Thyroid gland (tissue), 4 donors: Measurements from ENCODE around the gene TAS1R2. TPM values are rescaled to one million over a fixed set of nuclear protein-coding genes. Genes with fewer than 3 reads are reported as not detected.

Experiments used
- DNase-seq, 2 donors: peaks; one replicate each; pipeline ENCODE4 v3.0.0-alpha.2; 2019
- H3K27ac ChIP-seq, 3 donors: fragments of 200-600 bp; sonication (generic); 1 replicate in 2 of 3; 2 replicates in 1 of 3; pipeline ENCODE4 v1.5.1; 2016 to 2019; ENCODE audit warnings: mild to moderate bottlenecking in 1 of 3, moderate library complexity in 1 of 3
- H3K27me3 ChIP-seq: fragments of 200-600 bp; sonication (generic); one replicate; pipeline ENCODE4 v1.5.1; 2019
- H3K36me3 ChIP-seq, 2 donors: fragments of 200-600 bp; sonication (generic); one replicate each; pipeline ENCODE4 v1.5.1; 2016 to 2019
- H3K4me1 ChIP-seq, 2 donors: fragments of 200-600 bp; sonication (generic); one replicate each; pipeline ENCODE4 v1.5.1; 2017 to 2019
- H3K4me3 ChIP-seq, 3 donors: fragments of 200-600 bp; sonication (generic); replicated peaks in 1 of 3; 1 replicate in 2 of 3; 2 replicates in 1 of 3; pipeline ENCODE4 v1.5.1; 2016; ENCODE audit warnings: mild to moderate bottlenecking in 1 of 3
- H3K9me3 ChIP-seq: fragments of 200-600 bp; sonication (generic); one replicate; pipeline ENCODE4 v1.5.1; 2017
- CTCF ChIP-seq, 6 experiments: fragments of 200-600 bp in 3 of 6; fragments of 450-650 bp in 3 of 6; sonication (generic) in 3 of 6; IDR thresholded peaks; one replicate each; pipeline ENCODE4 v1.5.1; 2016 to 2019; ENCODE audit warnings: antibody characterized with exemption in 6 of 6, mild to moderate bottlenecking in 2 of 6, inconsistent platforms in 1 of 6, moderate library complexity in 1 of 6
- POLR2A ChIP-seq, 2 donors: fragments of 450-650 bp; IDR thresholded peaks; one replicate each; pipeline ENCODE4 v1.6.1; 2017; ENCODE audit warnings: antibody characterized with exemption in 2 of 2, mild to moderate bottlenecking in 2 of 2, moderate library complexity in 1 of 2
- WGBS, 2 donors: methylation state at CpG; one replicate each; pipeline ENCODE4 v1.1.5; 2017; 5-methylcytosine and 5-hydroxymethylcytosine counted together
- intact Hi-C: fragments of 100-400 bp; cut with DNase I; formaldehyde crosslinking; loops from one replicate; pipeline ENCODE4 v1.15.1; 2023
- total RNA-seq, 4 donors: library from RNA; depleted of rRNA; stranded (reverse); fragments of >200 nt; gene quantifications; one replicate each; pipeline ENCODE4 v1.2.3, GENCODE V29; 2016

Gene TAS1R2
- not detected for total RNA-seq

- intact Hi-C loops: no loop called here
- TF ChIP-seq CTCF (IDR thresholded peaks at IDR 0.05): no peak
- no peak for TF ChIP-seq POLR2A (IDR thresholded peaks at IDR 0.05)
- no peak within 1 kb of the TSS for H3K4me3 ChIP-seq
- WGBS, 2 donors: 60 to 67% methylated on average over 4 of the region's 4 CpGs
- DNase-seq: no peak
- no peaks in the 10 kb centered on the region for H3K27me3 ChIP-seq
- H3K27ac ChIP-seq: no peak within 1 kb of the TSS
- H3K4me1 ChIP-seq: no peaks in the 10 kb centered on the region
- H3K36me3 ChIP-seq: no peaks in the 10 kb centered on the region
- H3K9me3 ChIP-seq: no peaks in the 10 kb centered on the region
These were observed at the start of gene TAS1R2 for GRCh38 chr1:18859560-18859959. TSS of gene TAS1R2 (minus strand) at chr1:18859660. CDS start at chr1:18859660, 0 bp downstream.

GRCh38 chr1:18907917-18908845 lies 48.7 kb upstream of the TAS1R2 start:
- intact Hi-C loops: loop anchor here (5.0 kb wide), 1 partner anchor 189 kb away; no protein-coding TSS in a partner anchor
- Histone ChIP-seq H3K4me1 (peaks cover 5 to 24% of the 10 kb centered on the region in 2 donors), H3K27me3 (no peaks in the 10 kb centered on the region), H3K9me3 (no peaks in the 10 kb centered on the region), H3K36me3 (peaks cover 23 to 24% of the 10 kb centered on the region in 2 donors), H3K27ac (peak overlapping the region in 2 of 3 donors; percentile 52 to 64), H3K4me3 (no peak overlapping the region)
- DNase-seq: no peak
- TF ChIP-seq POLR2A (IDR thresholded peaks at IDR 0.05) (no peak), CTCF (IDR thresholded peaks at IDR 0.05) (no peak)
- WGBS, 2 donors: 74 to 75% methylated on average over 19 to 22 of the region's 22 CpGs

GRCh38 chr1:18907021-18907916 lies 47.8 kb upstream of the TAS1R2 start:
- H3K4me3 ChIP-seq: no peak overlapping the region
- H3K4me1 ChIP-seq: peaks cover 4 to 19% of the 10 kb centered on the region in 2 donors
- H3K9me3 ChIP-seq: no peaks in the 10 kb centered on the region
- no peaks in the 10 kb centered on the region for H3K27me3 ChIP-seq
- TF ChIP-seq POLR2A (IDR thresholded peaks at IDR 0.05) (no peak), CTCF (IDR thresholded peaks at IDR 0.05) (peak; percentile 75 to 88 (median 81))
- peaks cover 23 to 24% of the 10 kb centered on the region in 2 donors for H3K36me3 ChIP-seq
- H3K27ac ChIP-seq: peak overlapping the region in 2 of 3 donors; percentile 52 to 64
- DNase-seq: peak; percentile 41 to 48
- intact Hi-C loops: loop anchor here (5.0 kb wide), 1 partner anchor 190 kb away; no protein-coding TSS in a partner anchor
- WGBS, 2 donors: 63 to 65% methylated on average over 16 of the region's 16 CpGs

GRCh38 chr1:18903291-18903756 lies 43.9 kb upstream of the TAS1R2 start:
- 35 to 44% methylated on average over 8 of the region's 8 CpGs for WGBS, 2 donors
- intact Hi-C loops: no loop called here

More at GRCh38 chr1:18903291-18903756, 43.9 kb upstream of the TAS1R2 start:
- Histone ChIP-seq H3K27ac (peak overlapping the region; percentile 22 to 95 (median 85)), H3K36me3 (peaks cover 5 to 6% of the 10 kb centered on the region in 2 donors), H3K4me1 (peaks cover 9 to 19% of the 10 kb centered on the region in 2 donors), H3K4me3 (peak overlapping the region in 1 of 3 donors; percentile 68), H3K9me3 (no peaks in the 10 kb centered on the region), H3K27me3 (no peaks in the 10 kb centered on the region)
- TF ChIP-seq POLR2A (IDR thresholded peaks at IDR 0.05) (no peak), CTCF (IDR thresholded peaks at IDR 0.05) (no peak)
- DNase-seq: no peak
